Dendritic cell treated with granulocyte-macrophage colony-stimulating factor and Interleukin-4, amounts not matched to agents 40 ng/mL and 50 ng/mL, for 4 days (primary cell): Measurements from ENCODE around the gene REEP1.

Source experiments
- H3K27ac Mint-ChIP-seq: one replicate; pipeline ENCODE4 v1.8.0; 2022; ENCODE audit warnings: mild to moderate bottlenecking, mixed read lengths
- H3K27me3 Mint-ChIP-seq: one replicate; pipeline ENCODE4 v1.8.0; 2022; ENCODE audit warnings: mild to moderate bottlenecking, mixed read lengths
- H3K36me3 Mint-ChIP-seq: one replicate; pipeline ENCODE4 v1.8.0; 2022; ENCODE audit warnings: low read depth, mixed read lengths
- H3K4me1 Mint-ChIP-seq: one replicate; pipeline ENCODE4 v1.8.0; 2022; ENCODE audit warnings: low read depth, mixed read lengths
- H3K4me3 Mint-ChIP-seq: one replicate; pipeline ENCODE4 v1.8.0; 2022; ENCODE audit warnings: mild to moderate bottlenecking, moderate library complexity, mixed read lengths
- H3K9me3 Mint-ChIP-seq: one replicate; pipeline ENCODE4 v1.8.0; 2022; ENCODE audit warnings: mixed read lengths
- intact Hi-C: fragments of 100-400 bp; cut with micrococcal nuclease; formaldehyde crosslinking; loops from one replicate; pipeline ENCODE4 v1.15.0; 2022

Gene REEP1

GRCh38 chr2:86172610-86173009 is 164.8 kb downstream of the REEP1 start:
- peaks cover 82% of the 10 kb centered on the region for H3K36me3 Mint-ChIP-seq
- no peak overlapping the region for H3K4me3 Mint-ChIP-seq
- intact Hi-C loops: no loop called here
- no peaks in the 10 kb centered on the region for H3K27me3 Mint-ChIP-seq
- H3K27ac Mint-ChIP-seq: no peak overlapping the region
- H3K9me3 Mint-ChIP-seq: no peaks in the 10 kb centered on the region
- peaks cover 22% of the 10 kb centered on the region for H3K4me1 Mint-ChIP-seq

- intact Hi-C loops: no loop called here
- Mint-ChIP-seq H3K27me3 (no peaks in the 10 kb centered on the region), H3K36me3 (peaks cover 82% of the 10 kb centered on the region), H3K4me1 (peaks cover 20% of the 10 kb centered on the region), H3K9me3 (no peaks in the 10 kb centered on the region), H3K4me3 (no peak overlapping the region), H3K27ac (no peak overlapping the region)
These were observed 166.1 kb downstream of the REEP1 start for GRCh38 chr2:86171295-86171694.

GRCh38 chr2:86170449-86170848 is 167.0 kb downstream of the REEP1 start:
- H3K27ac Mint-ChIP-seq: no peak overlapping the region
- intact Hi-C loops: no loop called here

More at GRCh38 chr2:86170449-86170848, 167.0 kb downstream of the REEP1 start:
- peaks cover 12% of the 10 kb centered on the region for H3K4me1 Mint-ChIP-seq
- peaks cover 79% of the 10 kb centered on the region for H3K36me3 Mint-ChIP-seq
- H3K27me3 Mint-ChIP-seq: no peaks in the 10 kb centered on the region
- H3K4me3 Mint-ChIP-seq: no peak overlapping the region
- H3K9me3 Mint-ChIP-seq: no peaks in the 10 kb centered on the region
